Skin of body (tissue), 2 donors: Measurements from ENCODE around the gene JAK3. TPM values are rescaled to one million over a fixed set of nuclear protein-coding genes. Genes with fewer than 3 reads are reported as not detected.

Experiments
- DNase-seq: peaks from one replicate; lab custom pipeline; 2025; lab: John Stamatoyannopoulos, UW
- total RNA-seq: library from RNA; depleted of rRNA; stranded (reverse); fragments of >200 nt; gene quantifications from one replicate; pipeline ENCODE4 v1.2.3, GENCODE V29; 2014

Gene JAK3
- total RNA-seq, 1 donor from 2014 or later = 3.4 TPM

- no peak for DNase-seq
These were observed 18.7 kb upstream of the JAK3 start for GRCh38 chr19:17866312-17866963.

- no peak for DNase-seq
These were observed 17.9 kb upstream of the JAK3 start for GRCh38 chr19:17865364-17866311.

DNA sequence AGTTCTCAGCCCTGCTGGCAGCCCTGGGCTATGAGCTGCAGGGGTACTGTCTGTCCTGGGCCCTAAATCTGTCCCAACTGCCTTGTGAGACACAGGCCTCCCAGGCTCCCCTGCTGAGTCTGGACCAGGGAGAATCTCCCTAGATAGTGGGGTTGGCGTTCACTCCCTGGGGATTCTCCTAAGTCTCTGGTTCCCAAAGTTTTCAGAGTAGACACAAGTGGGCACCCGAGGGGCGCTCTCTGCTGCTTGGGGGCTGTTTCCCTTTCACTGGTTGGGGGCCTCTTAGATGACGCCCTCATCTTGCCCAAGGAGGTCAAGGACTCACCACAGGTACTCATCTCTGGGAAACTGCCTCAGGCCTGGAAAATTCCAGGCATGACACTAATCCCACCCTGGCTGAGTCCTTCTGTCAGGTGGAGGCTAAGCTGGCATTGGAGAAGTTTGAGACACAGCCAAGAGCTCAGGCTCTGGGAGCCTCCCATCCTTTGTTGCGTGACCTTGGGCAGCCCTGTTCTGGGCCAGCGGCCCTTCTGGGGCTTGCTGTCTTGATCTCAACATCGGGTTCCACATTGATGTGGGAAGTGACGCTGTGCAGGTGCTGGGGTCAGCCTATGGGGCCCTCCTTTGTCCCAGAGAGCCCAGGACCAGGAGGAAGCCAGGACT, 15.9 kb upstream of the JAK3 start:
- no peak for DNase-seq

- no peak for DNase-seq
These were observed 15.1 kb upstream of the JAK3 start for GRCh38 chr19:17862711-17863519.

- DNase-seq = no peak
These were observed 14.0 kb upstream of the JAK3 start for GRCh38 chr19:17861542-17862402.

- no peak for DNase-seq
These were observed 13.2 kb upstream of the JAK3 start for GRCh38 chr19:17860993-17861360.

DNA sequence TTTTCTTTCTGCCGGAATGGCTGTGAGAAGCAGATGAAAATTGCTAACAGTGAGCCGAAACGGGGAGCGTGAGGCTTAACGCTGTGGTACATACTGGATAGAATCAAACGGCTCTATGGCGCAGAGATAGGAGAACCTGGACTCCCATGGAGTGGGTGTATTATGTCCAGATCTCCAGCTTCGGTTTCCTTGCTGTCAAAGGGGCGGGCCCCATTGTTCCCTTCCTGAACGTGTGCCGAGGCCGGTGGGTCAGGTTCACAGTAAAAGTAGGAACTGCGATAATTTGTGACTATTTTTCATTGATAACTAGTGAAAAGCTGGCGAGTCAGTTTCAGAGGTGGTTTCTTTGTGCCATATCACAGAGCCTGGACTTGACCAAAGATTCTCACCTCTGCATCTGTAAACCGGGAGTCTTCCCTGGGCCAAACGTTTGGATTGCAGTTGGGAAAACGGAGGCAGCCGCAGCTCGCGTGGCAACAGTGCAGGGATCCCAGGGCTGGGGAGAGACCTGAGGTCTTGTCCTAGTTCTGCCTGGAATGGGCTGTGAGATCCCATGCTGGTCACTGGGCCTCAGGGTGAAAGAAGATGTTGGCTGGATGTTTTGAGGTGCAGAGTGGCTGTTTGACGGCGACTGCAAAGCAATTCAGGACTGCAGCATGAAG, 12.7 kb upstream of the JAK3 start:
- DNase-seq = no peak

GRCh38 chr19:17859533-17860330, 11.9 kb upstream of the JAK3 start, which contains the start of gene RPL18A:
Gene RPL18A, plus strand, starts transcription at chr19:17859910. Its CDS starts 47 bp downstream, at chr19:17859957.
- DNase-seq = peak; percentile 99

- DNase-seq = peak; percentile 50
These were observed 7.7 kb upstream of the JAK3 start for GRCh38 chr19:17855280-17856152.

DNA sequence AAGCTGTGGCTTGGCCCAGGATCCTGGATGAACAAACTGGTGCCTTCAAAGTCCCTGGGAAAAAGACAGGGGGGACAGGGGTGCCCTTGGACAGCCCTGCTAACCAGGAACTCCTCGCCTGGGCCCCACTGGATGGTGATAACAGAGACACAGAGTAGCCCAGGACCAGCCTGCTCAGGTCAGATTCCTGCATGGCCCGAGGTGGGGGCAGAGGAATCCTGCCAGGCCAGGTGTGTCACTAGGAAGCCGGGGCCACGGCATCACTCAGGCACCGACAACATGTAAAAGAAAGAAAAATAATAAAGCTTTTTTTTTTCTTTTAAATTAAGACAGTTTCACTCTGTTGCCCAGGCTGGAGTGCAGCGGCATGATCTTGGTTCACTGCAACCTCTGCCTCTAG, 6.3 kb upstream of the JAK3 start:
- no peak for DNase-seq

- DNase-seq = no peak
These were observed 962 bp upstream of the JAK3 start for GRCh38 chr19:17848595-17849292.

GRCh38 chr19:17846146-17846545, 1.6 kb downstream of the JAK3 start:
- no peak for DNase-seq

- no peak for DNase-seq
These were observed 3.8 kb downstream of the JAK3 start for GRCh38 chr19:17843908-17844490.

GRCh38 chr19:17843292-17843827, 4.4 kb downstream of the JAK3 start:
- no peak for DNase-seq

GRCh38 chr19:17842663-17843291, 5.0 kb downstream of the JAK3 start:
- no peak for DNase-seq
